ENCODE results near the gene UBTD2.

- TF ChIP-seq CTCF (conservative IDR thresholded peaks at IDR 0.05; ENCODE audit: low read depth in 2 of 2) (no peak), EZH2 (IDR thresholded peaks at IDR 0.05; ENCODE audit: low read depth, unreplicated experiment) (no peak), CREB1 (CRISPR knock-in tag; IDR thresholded peaks at IDR 0.05; ENCODE audit: low read depth) (no peak), JUNB (IDR thresholded peaks at IDR 0.05; ENCODE audit: unreplicated experiment) (no peak), REST (IDR thresholded peaks at IDR 0.05; ENCODE audit: unreplicated experiment) (no peak), EZH2phosphoT487 (IDR thresholded peaks at IDR 0.05; ENCODE audit: unreplicated experiment) (no peak), ZNF114 (CRISPR knock-in tag; IDR thresholded peaks at IDR 0.05) (no peak)
Measured at GRCh38 chr5:172187118-172188032, 96.2 kb downstream of the UBTD2 start.

Measured in GM23338 (cell line).